ENCODE results near the gene RIC3.
"Not testable (repeated sequence)": the region's sequence is repeated elsewhere in the genome, so short reads cannot be mapped to it uniquely, and the experiment has no call there.

RIC3 gene

GRCh38 chr11:8190431-8190830 is 21.6 kb upstream of the RIC3 start:
- DNase-seq: no peak

GRCh38 chr11:8186429-8186828 is 17.6 kb upstream of the RIC3 start:
- DNase-seq: no peak

GRCh38 chr11:8183111-8183510 is 14.3 kb upstream of the RIC3 start:
- DNase-seq: no peak

GRCh38 chr11:8180469-8180868 is 11.6 kb upstream of the RIC3 start:
- no peak for DNase-seq

- DNase-seq: no peak
Measured at GRCh38 chr11:8178297-8178696, 9.5 kb upstream of the RIC3 start.

- DNase-seq: no peak
Measured at GRCh38 chr11:8177136-8177535, 8.3 kb upstream of the RIC3 start.

GRCh38 chr11:8167796-8168195 is 1.0 kb downstream of the RIC3 start:
- no peak for DNase-seq

- DNase-seq: no peak
Measured at GRCh38 chr11:8164746-8165145, 4.1 kb downstream of the RIC3 start.

- DNase-seq: not testable (repeated sequence)
Measured at GRCh38 chr11:8161627-8162304, 7.1 kb downstream of the RIC3 start.

- DNase-seq: no peak
Measured at GRCh38 chr11:8156877-8157276, 11.9 kb downstream of the RIC3 start.

GRCh38 chr11:8149726-8150125 is 19.1 kb downstream of the RIC3 start:
- no peak for DNase-seq

- DNase-seq: no peak
Measured at GRCh38 chr11:8138526-8138925, 30.3 kb downstream of the RIC3 start.

GRCh38 chr11:8127447-8127846 is 41.4 kb downstream of the RIC3 start:
- no peak for DNase-seq

- no peak for DNase-seq
Measured at GRCh38 chr11:8126649-8127289, 42.1 kb downstream of the RIC3 start.

- DNase-seq: no peak
Measured at GRCh38 chr11:8122173-8122764, 46.6 kb downstream of the RIC3 start.

GRCh38 chr11:8111636-8112035 is 57.2 kb downstream of the RIC3 start:
- DNase-seq: no peak

- DNase-seq: no peak
Measured at GRCh38 chr11:8110396-8110795, 58.4 kb downstream of the RIC3 start.

GRCh38 chr11:8109675-8110074 is 59.1 kb downstream of the RIC3 start:
- no peak for DNase-seq

- no peak for DNase-seq
Measured at GRCh38 chr11:8108421-8108820, 60.4 kb downstream of the RIC3 start.

GRCh38 chr11:8107642-8108041 is 61.2 kb downstream of the RIC3 start:
- DNase-seq: no peak

- DNase-seq: no peak
Measured at GRCh38 chr11:8106679-8107078, 62.1 kb downstream of the RIC3 start.

- DNase-seq: no peak
Measured at GRCh38 chr11:8105666-8106065, 63.2 kb downstream of the RIC3 start.

GRCh38 chr11:8105133-8105532 is 63.7 kb downstream of the RIC3 start:
- DNase-seq: no peak

- no peak for DNase-seq
Measured at GRCh38 chr11:8103909-8104308, 64.9 kb downstream of the RIC3 start.

- DNase-seq: no peak
Measured at GRCh38 chr11:8102965-8103364, 65.9 kb downstream of the RIC3 start.

Data from activated T-cell treated with anti-CD3 and anti-CD28 coated beads, Interleukin-2, amount 50 U/mL, for 48 hours (primary cell).